Neural cell (in vitro differentiated cells): ENCODE measurements around the gene FA2H.

Experiments
- CTCF ChIP-seq: fragments of 450-650 bp; IDR thresholded peaks from 2 replicates; pipeline ENCODE4 v1.5.1; 2014; ENCODE audit warnings: antibody characterized with exemption, mild to moderate bottlenecking, moderate library complexity; ENCODE audit not compliant: poor library complexity, severe bottlenecking
- EP300 ChIP-seq: fragments of 450-650 bp; conservative IDR thresholded peaks from 2 replicates; pipeline ENCODE4 v1.6.1; 2014; ENCODE audit warnings: antibody characterized with exemption, mild to moderate bottlenecking, moderate library complexity; ENCODE audit not compliant: poor library complexity, severe bottlenecking
- EZH2 ChIP-seq: fragments of 200-600, 300-800 bp; shearing (Covaris generic), sonication (generic); IDR thresholded peaks from 2 replicates; pipeline ENCODE4 v1.6.1; 2014; ENCODE audit warnings: antibody characterized with exemption, low read length, borderline replicate concordance, mild to moderate bottlenecking; ENCODE audit not compliant: insufficient read depth, poor library complexity, severe bottlenecking
- MXI1 ChIP-seq: fragments of 450-650 bp; conservative IDR thresholded peaks from 2 replicates; pipeline ENCODE4 v1.6.1; 2014; ENCODE audit warnings: antibody characterized with exemption, mild to moderate bottlenecking; ENCODE audit not compliant: poor library complexity, severe bottlenecking
- POLR2AphosphoS5 ChIP-seq: IDR thresholded peaks from 2 replicates; pipeline ENCODE4 v1.6.1; 2012
- RAD21 ChIP-seq: fragments of 450-650 bp; conservative IDR thresholded peaks from 2 replicates; pipeline ENCODE4 v1.6.1; 2014; ENCODE audit warnings: antibody characterized with exemption, mild to moderate bottlenecking, moderate library complexity
- REST ChIP-seq: IDR thresholded peaks from 2 replicates; pipeline ENCODE4 v1.6.1; 2012; ENCODE audit warnings: borderline replicate concordance
- SMC3 ChIP-seq: fragments of 450-650 bp; conservative IDR thresholded peaks from 2 replicates; pipeline ENCODE4 v1.6.1; 2014; ENCODE audit warnings: antibody characterized with exemption, mild to moderate bottlenecking, moderate library complexity; ENCODE audit not compliant: poor library complexity
- TAF1 ChIP-seq: IDR thresholded peaks from 2 replicates; pipeline ENCODE4 v1.6.1; 2012; ENCODE audit warnings: low read depth

GRCh38 chr16:74770831-74771526 lies 3.6 kb downstream of the FA2H start:
- TF ChIP-seq CTCF (no peak), POLR2AphosphoS5 (no peak), SMC3 (no peak), REST (no peak), EP300 (no peak), RAD21 (no peak), TAF1 (no peak), EZH2 (no peak), MXI1 (no peak)
